NB4 (cell line): ENCODE measurements around the gene FAM171A1.

Experiments
- DNase-seq: peaks from one replicate; pipeline ENCODE4 v3.0.0; 2010; ENCODE audit warnings: low read depth
- H3K4me3 ChIP-seq: one replicate; pipeline ENCODE4 v1.5.1; 2011; ENCODE audit warnings: mild to moderate bottlenecking, low read depth, low read length, moderate library complexity
- MYC ChIP-seq: IDR thresholded peaks from 2 replicates; pipeline ENCODE4 v1.6.1; 2011; ENCODE audit warnings: low read depth, low read length
- POLR2A ChIP-seq: IDR thresholded peaks from 2 replicates; pipeline ENCODE4 v1.6.1; 2011; ENCODE audit warnings: mild to moderate bottlenecking; ENCODE audit not compliant: insufficient read length; ENCODE audit errors: extremely low read depth
- TF ChIP-seq, protein P1 (sequence below): IDR thresholded peaks from one replicate; pipeline ENCODE4 v1.5.1; 2012; ENCODE audit warnings: low read depth, low read length
- TF ChIP-seq, protein P2 (sequence below): IDR thresholded peaks from 2 replicates; pipeline ENCODE4 v1.6.1; 2011; ENCODE audit warnings: low read depth, low read length

Gene FAM171A1

DNA sequence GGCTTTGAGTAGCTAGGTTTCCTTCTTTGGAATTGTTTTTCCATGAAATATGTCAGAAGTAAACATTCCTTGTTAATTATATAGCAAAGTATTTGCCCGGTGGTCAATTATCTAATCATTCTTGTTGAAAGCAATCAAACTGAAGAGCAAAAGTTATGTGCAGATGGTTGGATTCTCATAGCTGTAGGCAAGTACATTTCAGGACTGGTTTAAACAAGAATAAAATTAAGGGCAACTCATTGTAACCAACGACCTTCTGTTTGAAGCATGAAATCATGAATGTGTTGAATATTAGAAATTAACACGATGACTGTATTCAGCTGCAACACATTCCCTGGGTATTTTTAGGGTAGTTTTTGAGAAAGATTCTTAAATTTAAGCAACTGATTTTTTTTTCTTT, 140.8 kb downstream of the FAM171A1 start:
- no peak overlapping the region for H3K4me3 ChIP-seq
- DNase-seq, result no peak
- TF ChIP-seq, protein P1, sequence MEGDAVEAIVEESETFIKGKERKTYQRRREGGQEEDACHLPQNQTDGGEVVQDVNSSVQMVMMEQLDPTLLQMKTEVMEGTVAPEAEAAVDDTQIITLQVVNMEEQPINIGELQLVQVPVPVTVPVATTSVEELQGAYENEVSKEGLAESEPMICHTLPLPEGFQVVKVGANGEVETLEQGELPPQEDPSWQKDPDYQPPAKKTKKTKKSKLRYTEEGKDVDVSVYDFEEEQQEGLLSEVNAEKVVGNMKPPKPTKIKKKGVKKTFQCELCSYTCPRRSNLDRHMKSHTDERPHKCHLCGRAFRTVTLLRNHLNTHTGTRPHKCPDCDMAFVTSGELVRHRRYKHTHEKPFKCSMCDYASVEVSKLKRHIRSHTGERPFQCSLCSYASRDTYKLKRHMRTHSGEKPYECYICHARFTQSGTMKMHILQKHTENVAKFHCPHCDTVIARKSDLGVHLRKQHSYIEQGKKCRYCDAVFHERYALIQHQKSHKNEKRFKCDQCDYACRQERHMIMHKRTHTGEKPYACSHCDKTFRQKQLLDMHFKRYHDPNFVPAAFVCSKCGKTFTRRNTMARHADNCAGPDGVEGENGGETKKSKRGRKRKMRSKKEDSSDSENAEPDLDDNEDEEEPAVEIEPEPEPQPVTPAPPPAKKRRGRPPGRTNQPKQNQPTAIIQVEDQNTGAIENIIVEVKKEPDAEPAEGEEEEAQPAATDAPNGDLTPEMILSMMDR, result no peak
- TF ChIP-seq MYC, result no peak
- no peak for TF ChIP-seq POLR2A
- TF ChIP-seq, protein P2, sequence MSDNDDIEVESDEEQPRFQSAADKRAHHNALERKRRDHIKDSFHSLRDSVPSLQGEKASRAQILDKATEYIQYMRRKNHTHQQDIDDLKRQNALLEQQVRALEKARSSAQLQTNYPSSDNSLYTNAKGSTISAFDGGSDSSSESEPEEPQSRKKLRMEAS, result no peak

- DNase-seq, result no peak
- no peak overlapping the region for H3K4me3 ChIP-seq
- TF ChIP-seq POLR2A (no peak), MYC (no peak)
- TF ChIP-seq, protein P2, result no peak
- TF ChIP-seq, protein P1, result no peak
Measured at GRCh38 chr10:15229268-15229667, 141.8 kb downstream of the FAM171A1 start.

DNA sequence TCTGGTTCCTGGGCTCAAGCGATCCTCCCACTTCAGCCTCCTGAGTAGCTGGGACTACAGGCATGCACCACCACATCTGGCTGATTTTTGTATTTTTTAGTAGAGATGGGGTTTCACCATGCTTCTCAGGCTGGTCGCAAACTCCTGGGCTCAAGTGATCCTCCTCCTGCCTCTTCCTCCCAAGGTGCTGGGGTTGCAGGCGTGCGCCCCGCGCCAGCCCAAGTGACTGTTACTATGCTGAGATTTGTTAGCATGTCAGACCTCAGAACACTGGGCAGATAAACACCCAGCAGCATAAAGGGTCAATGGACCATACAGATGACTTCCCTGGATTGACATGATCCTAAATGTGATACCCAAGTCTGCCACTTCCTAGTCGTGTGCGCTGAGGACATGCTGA, 142.7 kb downstream of the FAM171A1 start:
- no peak for TF ChIP-seq POLR2A
- TF ChIP-seq, protein P2, result no peak
- TF ChIP-seq, protein P1, result no peak
- no peak for TF ChIP-seq MYC
- no peak overlapping the region for H3K4me3 ChIP-seq
- no peak for DNase-seq

DNA sequence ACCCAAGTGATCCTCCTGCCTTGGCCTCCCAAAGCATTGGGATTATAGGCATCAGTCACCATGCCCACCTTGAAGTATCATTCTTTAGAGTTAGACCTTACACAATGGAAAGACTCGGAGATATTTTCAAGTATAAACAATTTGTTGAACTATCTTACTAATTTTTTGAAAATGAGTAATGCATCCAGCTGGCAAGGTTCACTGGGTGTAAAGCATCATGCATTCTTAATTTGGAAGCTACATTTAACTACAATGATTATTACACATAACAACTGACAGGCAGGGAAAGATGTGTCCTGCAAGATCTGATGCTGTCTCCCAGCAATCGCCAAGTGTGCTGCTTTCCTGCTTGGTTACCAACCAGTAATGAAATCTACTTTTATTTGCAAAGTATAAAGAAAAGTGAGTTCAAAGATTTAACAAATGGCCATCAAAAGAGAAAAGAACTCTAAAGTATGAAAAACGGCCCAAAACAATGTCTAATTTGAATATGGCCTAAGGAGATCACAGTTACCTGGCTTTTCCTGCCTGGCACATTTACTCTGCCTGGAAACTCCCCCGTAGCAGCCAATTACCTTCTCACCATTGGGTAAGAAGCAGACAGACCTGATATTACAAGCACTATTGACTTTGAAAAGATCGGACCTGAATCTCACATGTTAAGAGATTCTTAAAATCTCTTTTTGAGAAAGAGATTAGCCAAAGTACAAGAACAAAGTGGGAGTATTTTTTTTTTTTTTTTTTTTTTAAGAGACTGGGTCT, 143.3 kb downstream of the FAM171A1 start:
- TF ChIP-seq MYC (no peak), POLR2A (no peak)
- TF ChIP-seq, protein P2, result no peak
- TF ChIP-seq, protein P1, result no peak
- no peak for DNase-seq
- no peak overlapping the region for H3K4me3 ChIP-seq

- TF ChIP-seq, protein P1, result no peak
- TF ChIP-seq, protein P2, result no peak
- TF ChIP-seq POLR2A (no peak), MYC (no peak)
Measured at GRCh38 chr10:15225511-15225910, 145.6 kb downstream of the FAM171A1 start.

More at GRCh38 chr10:15225511-15225910, 145.6 kb downstream of the FAM171A1 start:
- H3K4me3 ChIP-seq, result no peak overlapping the region
- peak; percentile 60 for DNase-seq
